Measurements from ENCODE around the gene ZNF469. TPM values are rescaled to one million over a fixed set of nuclear protein-coding genes. Genes with fewer than 3 reads are reported as not detected.

ZNF469 gene
- total RNA-seq, 1 donor = 8.3 TPM

DNA sequence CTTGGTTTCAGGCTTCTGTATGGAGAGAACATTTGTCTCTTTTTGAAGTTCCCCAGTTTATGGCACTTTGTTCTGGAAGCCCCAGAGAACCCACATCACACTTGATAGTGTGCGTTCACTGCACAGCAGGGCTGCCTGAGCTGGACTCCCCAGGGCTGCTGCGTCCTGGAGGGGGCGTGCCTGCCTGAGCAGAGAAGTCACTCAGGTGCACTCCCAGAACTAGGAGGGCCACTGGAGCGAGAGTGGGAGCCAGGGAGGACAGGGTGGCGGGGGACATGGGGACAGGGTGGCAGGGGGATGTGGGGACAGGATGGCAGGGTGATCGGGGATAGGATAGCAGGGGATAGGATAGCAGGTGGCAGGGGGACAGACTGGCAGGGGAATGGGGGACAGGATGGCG is 43.9 kb upstream of the ZNF469 start:
- DNase-seq (ENCODE audit: insufficient read length, low spot score, missing footprints) = peak; percentile 52
- no peak overlapping the region for H3K27ac ChIP-seq (ENCODE audit: low read depth, low read length)

DNA sequence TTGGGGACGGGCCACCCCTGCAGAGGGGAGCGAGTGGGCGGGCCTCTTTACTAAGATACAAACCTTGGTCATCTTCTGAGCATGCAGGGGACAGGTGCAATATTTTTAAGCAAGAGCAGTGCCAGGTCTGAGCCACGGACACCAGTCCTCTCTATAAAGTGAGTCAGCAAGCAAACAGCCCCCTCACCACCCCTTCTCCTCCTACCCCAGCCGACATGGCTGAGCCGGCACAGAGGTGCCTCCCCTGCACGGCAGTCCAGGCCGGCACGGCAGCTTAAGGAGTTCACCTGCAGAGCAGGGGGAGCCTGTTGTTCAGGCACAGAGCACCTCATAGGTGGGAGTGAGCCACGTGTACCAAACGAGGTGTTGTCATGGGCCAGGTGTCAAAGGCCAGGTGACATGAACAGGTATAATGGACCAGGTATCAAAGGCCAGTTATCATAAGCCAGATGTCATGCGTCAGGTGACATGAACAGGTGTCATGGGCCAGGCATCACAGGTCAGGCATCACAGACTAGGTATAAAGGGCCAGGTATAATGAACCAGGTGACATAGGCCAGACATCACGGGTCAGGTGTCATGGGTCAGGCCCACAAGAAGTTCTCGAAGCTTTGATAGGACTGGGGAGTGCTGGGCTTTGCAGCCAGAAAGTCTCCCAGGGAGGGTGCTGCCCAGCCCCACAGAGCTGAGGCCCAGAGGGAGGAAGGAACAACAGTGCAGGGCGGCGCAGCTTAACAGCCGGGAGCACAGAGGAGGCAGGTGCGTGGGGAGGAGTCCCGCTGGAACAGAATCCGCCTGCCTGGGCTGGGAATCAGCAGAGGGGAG is 42.6 kb upstream of the ZNF469 start:
- TF ChIP-seq, protein P1, sequence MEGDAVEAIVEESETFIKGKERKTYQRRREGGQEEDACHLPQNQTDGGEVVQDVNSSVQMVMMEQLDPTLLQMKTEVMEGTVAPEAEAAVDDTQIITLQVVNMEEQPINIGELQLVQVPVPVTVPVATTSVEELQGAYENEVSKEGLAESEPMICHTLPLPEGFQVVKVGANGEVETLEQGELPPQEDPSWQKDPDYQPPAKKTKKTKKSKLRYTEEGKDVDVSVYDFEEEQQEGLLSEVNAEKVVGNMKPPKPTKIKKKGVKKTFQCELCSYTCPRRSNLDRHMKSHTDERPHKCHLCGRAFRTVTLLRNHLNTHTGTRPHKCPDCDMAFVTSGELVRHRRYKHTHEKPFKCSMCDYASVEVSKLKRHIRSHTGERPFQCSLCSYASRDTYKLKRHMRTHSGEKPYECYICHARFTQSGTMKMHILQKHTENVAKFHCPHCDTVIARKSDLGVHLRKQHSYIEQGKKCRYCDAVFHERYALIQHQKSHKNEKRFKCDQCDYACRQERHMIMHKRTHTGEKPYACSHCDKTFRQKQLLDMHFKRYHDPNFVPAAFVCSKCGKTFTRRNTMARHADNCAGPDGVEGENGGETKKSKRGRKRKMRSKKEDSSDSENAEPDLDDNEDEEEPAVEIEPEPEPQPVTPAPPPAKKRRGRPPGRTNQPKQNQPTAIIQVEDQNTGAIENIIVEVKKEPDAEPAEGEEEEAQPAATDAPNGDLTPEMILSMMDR (IDR thresholded peaks at IDR 0.05; ENCODE audit: extremely low read depth, low read depth, low read length) = no peak
- Histone ChIP-seq H3K4me2 (ENCODE audit: insufficient read depth, low read length) (no peak overlapping the region), H3K4me1 (ENCODE audit: insufficient read depth, low read length) (no peaks in the 10 kb centered on the region), H3K27me3 (ENCODE audit: insufficient read depth, low read length) (no peaks in the 10 kb centered on the region), H4K20me1 (ENCODE audit: insufficient read depth, low read length) (no peaks in the 10 kb centered on the region), H3K79me2 (ENCODE audit: insufficient read depth, low read length) (no peaks in the 10 kb centered on the region), H2AFZ (ENCODE audit: low read length) (no peak overlapping the region), H3K27ac (ENCODE audit: low read depth, low read length) (no peak overlapping the region), H3K4me3 (ENCODE audit: insufficient read depth, low read length) (no peak overlapping the region), H3K36me3 (ENCODE audit: insufficient read depth, low read length) (no peaks in the 10 kb centered on the region), H3K9me3 (ENCODE audit: low read depth, low read length) (no peaks in the 10 kb centered on the region)
- peak; percentile 60 for DNase-seq (ENCODE audit: insufficient read length, low spot score, missing footprints)

More for the DNA sequence above, 43.9 kb upstream of the ZNF469 start:
- Histone ChIP-seq H3K9me3 (ENCODE audit: low read depth, low read length) (no peaks in the 10 kb centered on the region), H3K36me3 (ENCODE audit: insufficient read depth, low read length) (no peaks in the 10 kb centered on the region), H3K4me1 (ENCODE audit: insufficient read depth, low read length) (peaks cover 5% of the 10 kb centered on the region), H3K4me2 (ENCODE audit: insufficient read depth, low read length) (no peak overlapping the region), H3K27me3 (ENCODE audit: insufficient read depth, low read length) (no peaks in the 10 kb centered on the region), H4K20me1 (ENCODE audit: insufficient read depth, low read length) (no peaks in the 10 kb centered on the region), H2AFZ (ENCODE audit: low read length) (no peak overlapping the region), H3K4me3 (ENCODE audit: insufficient read depth, low read length) (no peak overlapping the region), H3K79me2 (ENCODE audit: insufficient read depth, low read length) (no peaks in the 10 kb centered on the region)
- TF ChIP-seq, protein P1 (IDR thresholded peaks at IDR 0.05; ENCODE audit: extremely low read depth, low read depth, low read length) = no peak

DNA sequence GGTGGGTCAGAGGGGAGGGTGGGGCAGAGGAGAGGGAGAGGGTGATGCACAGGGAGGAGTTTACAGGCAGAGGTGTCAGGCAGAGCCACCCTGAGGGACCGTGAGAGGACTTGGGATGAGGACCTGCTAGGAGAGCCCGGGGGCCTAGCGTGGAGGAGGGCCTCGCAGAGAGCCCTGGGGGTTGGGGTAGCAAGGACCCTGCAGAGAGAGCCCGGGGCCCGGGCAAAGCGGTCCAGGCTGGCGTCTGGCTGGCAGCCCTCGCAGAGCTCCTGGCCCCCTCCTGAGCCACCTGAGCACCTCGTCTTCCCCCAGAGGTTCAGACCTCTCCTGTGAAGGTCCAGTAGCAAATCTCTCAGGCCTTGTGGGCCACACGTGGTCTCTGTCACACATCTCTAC is 42.0 kb upstream of the ZNF469 start:
- H4K20me1 ChIP-seq (ENCODE audit: insufficient read depth, low read length) = no peaks in the 10 kb centered on the region
- H3K27me3 ChIP-seq (ENCODE audit: insufficient read depth, low read length) = no peaks in the 10 kb centered on the region
- H3K4me2 ChIP-seq (ENCODE audit: insufficient read depth, low read length) = no peak overlapping the region
- no peak overlapping the region for H3K27ac ChIP-seq (ENCODE audit: low read depth, low read length)
- H2AFZ ChIP-seq (ENCODE audit: low read length) = no peak overlapping the region
- no peaks in the 10 kb centered on the region for H3K36me3 ChIP-seq (ENCODE audit: insufficient read depth, low read length)
- H3K4me3 ChIP-seq (ENCODE audit: insufficient read depth, low read length) = no peak overlapping the region
- TF ChIP-seq, protein P1 (IDR thresholded peaks at IDR 0.05; ENCODE audit: extremely low read depth, low read depth, low read length) = no peak
- H3K79me2 ChIP-seq (ENCODE audit: insufficient read depth, low read length) = no peaks in the 10 kb centered on the region
- peak; percentile 0 for DNase-seq (ENCODE audit: insufficient read length, low spot score, missing footprints)
- no peaks in the 10 kb centered on the region for H3K9me3 ChIP-seq (ENCODE audit: low read depth, low read length)
- no peaks in the 10 kb centered on the region for H3K4me1 ChIP-seq (ENCODE audit: insufficient read depth, low read length)

DNA sequence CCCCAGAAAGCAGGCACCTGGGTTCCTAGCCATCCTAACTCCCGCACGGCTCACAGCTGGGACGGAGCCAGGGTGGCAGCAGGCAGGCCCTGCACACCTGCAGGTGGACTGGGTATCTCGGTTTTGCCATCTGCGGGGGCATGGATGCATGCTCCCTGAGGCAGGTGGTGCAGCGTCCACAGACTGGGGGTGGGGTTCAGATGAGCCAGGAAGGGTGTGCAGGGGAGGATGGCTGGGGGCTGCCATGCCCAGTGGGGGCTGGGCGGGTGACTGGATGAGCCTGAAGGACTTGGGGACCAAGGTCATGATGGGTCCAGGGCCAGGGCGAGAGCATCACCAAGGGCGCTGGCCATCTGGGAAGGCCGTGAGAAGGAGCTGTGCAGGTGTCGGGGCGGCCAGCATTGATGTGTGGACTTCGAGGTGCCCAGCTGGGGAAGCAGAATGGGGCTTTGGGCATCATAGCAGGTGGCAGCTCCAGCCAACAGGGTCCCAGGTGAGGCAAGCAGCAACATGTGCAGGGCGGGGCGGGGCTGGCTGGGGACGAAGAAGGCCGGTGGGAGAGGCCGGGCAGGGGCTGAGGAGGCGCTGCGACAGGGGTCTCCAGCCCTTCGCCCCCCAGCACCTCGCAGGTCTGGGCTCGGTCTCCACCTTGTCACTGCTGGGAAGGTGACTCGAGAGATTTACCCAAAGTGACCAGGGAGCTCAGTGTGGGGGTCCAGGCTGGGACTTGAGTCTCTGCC is 41.0 kb upstream of the ZNF469 start:
- no peaks in the 10 kb centered on the region for H3K9me3 ChIP-seq (ENCODE audit: low read depth, low read length)
- no peaks in the 10 kb centered on the region for H3K36me3 ChIP-seq (ENCODE audit: insufficient read depth, low read length)
- DNase-seq (ENCODE audit: insufficient read length, low spot score, missing footprints) = peak; percentile 9
- H3K4me2 ChIP-seq (ENCODE audit: insufficient read depth, low read length) = no peak overlapping the region
- H4K20me1 ChIP-seq (ENCODE audit: insufficient read depth, low read length) = no peaks in the 10 kb centered on the region
- no peak overlapping the region for H3K27ac ChIP-seq (ENCODE audit: low read depth, low read length)
- TF ChIP-seq, protein P1 (IDR thresholded peaks at IDR 0.05; ENCODE audit: extremely low read depth, low read depth, low read length) = no peak
- no peak overlapping the region for H2AFZ ChIP-seq (ENCODE audit: low read length)
- H3K4me1 ChIP-seq (ENCODE audit: insufficient read depth, low read length) = no peaks in the 10 kb centered on the region
- H3K27me3 ChIP-seq (ENCODE audit: insufficient read depth, low read length) = no peaks in the 10 kb centered on the region
- no peaks in the 10 kb centered on the region for H3K79me2 ChIP-seq (ENCODE audit: insufficient read depth, low read length)
- no peak overlapping the region for H3K4me3 ChIP-seq (ENCODE audit: insufficient read depth, low read length)
